OCI-LY7 (cell line): Measurements from ENCODE around the gene PTTG1.

ENCODE experiments used
- EZH2phosphoT487 ChIP-seq: fragments of 200-600 bp; sonication (generic); IDR thresholded peaks from 2 replicates; pipeline ENCODE4 v1.6.1; 2018; ENCODE audit warnings: low read depth, borderline replicate concordance, mild to moderate bottlenecking, mixed run types, antibody characterized with exemption, low read length, moderate library complexity, mixed read lengths
- TF ChIP-seq, protein P1 (sequence below): fragments of 200-600 bp; sonication (generic); conservative IDR thresholded peaks from 2 replicates; pipeline ENCODE4 v1.5.1; 2014; ENCODE audit warnings: mild to moderate bottlenecking, antibody characterized with exemption, low read length, moderate library complexity, mixed read lengths

- no peak for TF ChIP-seq EZH2phosphoT487
- TF ChIP-seq, protein P1, sequence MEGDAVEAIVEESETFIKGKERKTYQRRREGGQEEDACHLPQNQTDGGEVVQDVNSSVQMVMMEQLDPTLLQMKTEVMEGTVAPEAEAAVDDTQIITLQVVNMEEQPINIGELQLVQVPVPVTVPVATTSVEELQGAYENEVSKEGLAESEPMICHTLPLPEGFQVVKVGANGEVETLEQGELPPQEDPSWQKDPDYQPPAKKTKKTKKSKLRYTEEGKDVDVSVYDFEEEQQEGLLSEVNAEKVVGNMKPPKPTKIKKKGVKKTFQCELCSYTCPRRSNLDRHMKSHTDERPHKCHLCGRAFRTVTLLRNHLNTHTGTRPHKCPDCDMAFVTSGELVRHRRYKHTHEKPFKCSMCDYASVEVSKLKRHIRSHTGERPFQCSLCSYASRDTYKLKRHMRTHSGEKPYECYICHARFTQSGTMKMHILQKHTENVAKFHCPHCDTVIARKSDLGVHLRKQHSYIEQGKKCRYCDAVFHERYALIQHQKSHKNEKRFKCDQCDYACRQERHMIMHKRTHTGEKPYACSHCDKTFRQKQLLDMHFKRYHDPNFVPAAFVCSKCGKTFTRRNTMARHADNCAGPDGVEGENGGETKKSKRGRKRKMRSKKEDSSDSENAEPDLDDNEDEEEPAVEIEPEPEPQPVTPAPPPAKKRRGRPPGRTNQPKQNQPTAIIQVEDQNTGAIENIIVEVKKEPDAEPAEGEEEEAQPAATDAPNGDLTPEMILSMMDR, result no peak
These were observed 24.1 kb downstream of the PTTG1 start for GRCh38 chr5:160445751-160446150.
